Fibroblast of peridontal ligament (primary cell): Measurements from ENCODE around the gene NOC4L.
"Not testable (repeated sequence)": the region's sequence is repeated elsewhere in the genome, so short reads cannot be mapped to it uniquely, and the experiment has no call there.

ENCODE experiments used
- DNase-seq: peaks from one replicate; pipeline ENCODE4 v3.0.0-alpha.2; 2010; ENCODE audit errors: extremely low read depth

Gene NOC4L

DNA sequence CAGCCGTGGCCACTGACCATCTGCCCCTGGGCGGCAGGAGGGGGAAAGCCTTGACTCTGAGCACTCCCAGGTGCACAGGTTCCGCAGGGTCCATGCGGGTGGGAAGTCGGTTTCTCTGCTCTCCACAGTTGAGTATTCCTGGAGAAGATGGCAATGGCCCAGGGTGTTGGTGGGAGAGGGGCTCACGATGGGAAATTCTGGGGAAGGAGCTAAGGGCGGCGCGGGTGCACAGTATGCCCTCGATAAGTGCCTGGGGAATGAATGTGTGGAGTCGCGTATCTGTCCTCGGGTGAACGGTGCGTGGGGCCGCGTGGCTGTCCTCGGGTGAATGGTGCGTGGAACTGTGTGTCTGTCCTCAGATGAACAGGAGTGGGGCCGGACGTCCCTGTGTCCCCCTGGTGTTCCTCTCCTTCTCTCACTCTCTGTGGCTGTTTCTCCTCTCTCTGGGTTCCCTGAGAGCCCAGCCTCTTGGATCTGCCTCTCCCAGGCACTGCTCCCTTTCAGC, 38.0 kb downstream of the NOC4L start:
- no peak for DNase-seq

DNA sequence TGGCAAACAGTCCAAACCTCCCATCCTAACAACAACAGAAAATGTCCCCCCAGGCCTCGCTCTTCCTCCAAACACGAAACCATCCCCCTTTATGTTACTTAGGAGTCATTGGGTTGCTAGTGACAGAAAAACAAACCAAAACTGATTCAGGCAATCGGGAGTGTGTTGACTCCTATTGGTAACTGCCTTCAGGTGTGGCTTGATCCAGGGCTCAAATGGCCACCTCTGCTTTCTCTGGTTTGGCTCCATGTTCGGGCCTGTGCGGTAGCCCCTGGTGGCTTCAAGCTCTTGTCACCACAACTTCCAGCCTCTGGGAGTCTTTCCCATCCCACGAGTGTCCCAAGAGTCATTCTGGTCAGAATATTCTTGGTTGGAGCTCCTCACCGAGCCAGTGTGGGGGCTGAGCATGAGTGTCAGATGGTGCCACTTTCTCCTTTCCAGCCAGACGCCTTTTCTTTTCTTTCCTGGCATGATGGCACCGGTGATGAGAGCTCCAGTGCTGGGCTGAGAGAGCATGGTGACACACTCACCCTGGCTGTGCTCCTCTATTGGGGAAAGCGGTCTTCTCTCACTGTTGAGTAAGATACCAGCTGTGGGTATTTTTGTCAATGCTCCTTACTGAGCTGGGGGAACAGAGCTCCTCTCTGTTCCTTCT, 38.6 kb downstream of the NOC4L start:
- no peak for DNase-seq

DNA sequence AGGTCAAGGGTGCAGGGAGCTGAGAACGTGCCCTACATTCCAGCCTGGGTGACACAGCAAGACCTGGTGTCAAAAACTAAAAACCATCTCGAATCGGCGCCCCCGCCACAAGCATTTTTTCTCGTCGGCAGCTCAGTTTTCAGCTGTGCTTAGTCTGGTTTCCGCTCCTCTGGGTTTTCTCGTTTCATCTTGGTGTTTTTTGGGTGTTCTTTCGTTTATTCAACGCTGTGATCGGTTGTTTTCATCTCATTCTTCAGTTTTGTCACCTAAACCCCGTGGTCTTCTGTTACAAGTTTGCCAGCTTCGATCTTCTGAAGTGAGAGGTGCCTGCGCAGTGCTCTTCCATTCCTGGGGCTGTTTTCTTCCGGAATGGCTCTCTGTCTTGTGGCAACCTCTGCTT, 41.4 kb downstream of the NOC4L start:
- no peak for DNase-seq

DNA sequence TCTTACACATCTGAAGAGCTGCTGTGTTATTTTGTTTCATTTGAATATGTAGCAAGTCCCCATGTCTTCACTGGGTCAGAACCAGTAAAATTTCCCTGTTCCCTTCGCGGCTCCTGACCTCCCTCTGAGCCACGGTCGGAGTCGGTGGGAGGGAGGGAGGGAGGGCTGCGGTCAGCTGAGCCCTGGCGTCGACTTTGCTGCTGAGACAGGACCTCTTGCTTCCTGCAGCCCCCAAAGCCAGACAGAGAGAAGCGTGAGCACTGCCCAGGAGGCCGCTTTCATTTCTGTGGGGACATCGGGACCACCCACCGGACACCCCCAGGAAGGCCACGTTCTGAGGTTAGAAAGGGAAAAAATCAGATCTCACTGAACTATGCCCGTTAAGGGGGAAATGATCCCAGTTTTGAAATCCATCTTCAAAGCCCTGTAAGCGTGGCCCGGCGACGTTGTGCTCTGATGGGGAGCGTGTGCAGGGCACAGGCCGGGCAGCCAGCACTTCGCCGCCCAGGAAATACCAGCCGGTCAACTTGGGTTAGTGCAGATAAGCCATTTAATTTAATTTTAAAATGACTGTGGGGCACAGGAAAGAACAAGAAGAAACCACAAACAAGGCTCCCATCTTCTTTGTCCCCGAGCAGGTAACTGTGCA, 42.1 kb downstream of the NOC4L start:
- DNase-seq = no peak

DNA sequence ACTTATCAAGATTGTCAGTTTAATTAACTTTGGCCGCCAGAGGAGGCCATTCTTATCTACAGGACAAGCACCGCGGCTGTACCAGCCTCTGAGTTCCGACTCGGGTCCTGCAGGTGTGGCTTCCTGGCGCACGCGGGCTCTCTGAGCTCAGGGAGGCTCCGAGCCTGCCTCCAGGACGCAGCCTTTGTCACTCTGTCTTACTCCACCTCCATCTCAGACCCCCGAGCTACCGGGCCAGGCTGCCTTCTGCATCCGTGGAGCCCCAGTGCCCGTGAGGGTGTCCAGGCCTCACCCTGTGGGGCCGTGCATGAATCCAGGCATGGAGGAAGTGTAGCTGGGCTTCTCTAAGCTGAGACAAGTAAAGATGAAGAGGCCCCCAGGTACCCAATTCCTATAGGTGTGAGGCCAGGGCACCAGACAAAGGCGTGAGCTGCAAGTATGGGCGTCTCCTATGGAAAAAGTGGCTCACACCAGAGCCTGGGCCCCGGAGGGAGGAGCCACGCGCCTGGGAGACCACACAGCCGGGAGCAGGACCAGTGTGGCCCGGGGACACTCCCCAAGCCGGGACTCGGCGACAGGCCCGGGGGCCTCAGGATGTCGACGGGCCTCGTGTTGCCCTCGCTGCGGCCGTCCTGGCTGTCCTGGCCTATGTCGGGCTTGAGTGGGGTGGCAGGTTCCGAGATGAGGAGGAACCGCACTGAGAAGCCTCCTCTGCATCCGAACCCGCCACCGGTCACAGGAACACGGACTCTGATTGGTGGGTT, 42.8 kb downstream of the NOC4L start:
- DNase-seq = no peak

DNA sequence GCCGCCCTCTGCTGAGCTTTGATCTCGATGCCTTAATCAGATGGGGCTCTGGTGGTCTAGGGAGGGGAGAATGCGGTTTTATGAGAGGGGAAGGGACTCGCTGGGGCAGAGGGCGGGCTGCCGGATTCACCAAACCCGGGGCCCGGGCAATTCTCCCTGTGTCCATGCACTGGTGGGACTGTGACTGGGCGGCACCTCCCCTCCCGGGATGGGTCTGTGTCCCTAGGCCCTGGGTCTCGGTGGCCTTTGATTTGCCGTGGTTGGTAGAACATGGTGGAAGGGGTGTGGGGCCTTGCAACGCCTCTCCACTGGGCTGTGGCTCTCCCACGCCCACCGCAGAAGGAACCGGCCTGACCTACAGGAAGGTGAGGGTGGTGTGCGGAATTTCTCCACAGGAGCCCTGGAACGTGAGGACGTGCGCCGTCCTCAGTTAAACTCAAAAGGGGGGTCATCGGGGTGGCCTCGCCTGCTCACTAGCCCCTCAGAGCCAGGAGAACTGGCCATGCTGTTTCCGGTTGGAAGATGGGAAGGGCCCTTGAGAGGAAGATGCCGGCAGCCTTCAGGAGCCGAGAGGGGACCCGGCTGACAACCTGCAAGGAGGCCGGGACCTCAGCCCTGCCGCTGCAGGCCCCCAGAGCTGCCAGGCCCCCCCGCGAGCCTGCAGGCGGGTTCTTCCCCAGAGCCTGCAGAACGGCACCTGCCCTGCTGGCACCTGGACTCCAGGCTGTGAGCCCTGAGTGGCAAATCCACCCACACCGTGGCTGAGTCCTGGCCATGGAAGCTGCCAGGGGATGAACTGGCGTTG, 43.6 kb downstream of the NOC4L start:
- no peak for DNase-seq

DNA sequence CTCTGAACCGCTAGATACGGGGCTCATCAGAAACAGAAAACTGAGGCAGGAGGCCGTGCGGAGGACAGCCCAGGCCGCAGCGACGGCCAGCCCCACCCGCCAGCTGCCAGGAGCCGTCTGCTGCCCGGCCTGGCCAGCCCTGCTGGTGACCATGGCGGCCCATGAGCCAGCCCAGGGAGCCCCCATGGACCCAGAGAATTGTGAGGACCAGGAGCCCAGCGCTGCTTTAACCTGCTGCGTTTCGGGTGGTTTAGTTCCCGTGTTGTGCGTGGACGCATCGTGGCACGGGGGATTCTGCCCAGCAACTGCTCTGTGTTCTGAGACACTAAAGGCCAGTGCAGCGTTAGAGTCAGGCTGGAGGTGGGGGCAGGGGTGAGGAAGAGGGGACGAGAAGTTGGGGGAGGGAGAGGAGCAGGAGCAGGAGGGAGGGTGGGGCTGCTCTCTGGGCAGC, 44.2 kb downstream of the NOC4L start:
- no peak for DNase-seq

DNA sequence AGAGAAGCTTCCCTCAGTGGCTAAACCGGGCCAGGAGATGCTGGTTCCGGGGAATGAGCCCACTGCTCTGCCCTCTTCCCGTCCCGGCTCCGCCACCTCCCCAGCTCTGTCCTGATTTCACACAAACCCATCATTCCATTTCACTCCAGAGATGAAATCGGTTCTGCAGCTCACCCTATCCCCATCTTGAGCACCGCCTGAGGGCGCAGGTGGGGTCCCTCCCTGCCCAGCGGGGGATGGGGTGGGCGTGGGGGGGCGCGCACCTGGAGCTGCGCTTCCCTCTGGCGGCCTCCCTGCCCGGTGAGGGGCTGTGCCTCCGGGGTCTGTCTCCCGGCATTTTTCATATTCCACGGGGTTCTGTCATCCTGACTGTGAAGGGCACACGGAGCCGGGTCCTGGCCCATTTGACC, 44.7 kb downstream of the NOC4L start:
- DNase-seq = no peak

DNA sequence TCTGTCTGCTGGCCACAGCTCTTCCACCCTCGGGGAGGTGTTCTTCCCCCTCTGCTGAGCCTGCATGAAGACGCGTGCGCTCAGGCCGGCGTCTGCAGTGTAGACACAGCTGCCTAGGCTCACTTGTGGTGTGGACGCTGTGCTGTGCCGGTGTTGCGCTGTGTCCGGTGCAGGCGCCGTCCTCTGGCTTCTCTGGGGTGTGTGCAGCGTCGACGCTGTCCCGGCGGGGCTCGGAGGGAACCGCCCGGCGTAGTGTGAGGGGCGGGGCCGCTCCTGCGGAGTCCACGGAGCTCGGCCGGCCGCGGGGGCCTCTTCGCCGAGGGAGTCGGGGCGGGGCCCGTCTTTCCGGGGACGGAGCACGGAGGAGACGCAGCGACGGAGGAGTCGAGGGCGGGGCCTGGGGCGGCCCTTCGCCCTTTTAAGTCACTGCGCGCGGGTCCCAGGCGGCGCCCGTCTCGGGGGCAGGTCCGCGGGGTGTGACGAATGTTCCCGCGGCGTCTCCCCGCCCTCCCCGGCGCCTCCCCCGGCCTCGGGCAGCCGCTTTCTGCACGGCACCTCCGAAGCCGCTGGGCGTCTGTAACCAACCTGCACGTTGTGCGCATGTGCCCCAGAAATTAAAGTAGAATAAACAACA, 45.2 kb downstream of the NOC4L start:
- DNase-seq = peak; percentile 72

DNA sequence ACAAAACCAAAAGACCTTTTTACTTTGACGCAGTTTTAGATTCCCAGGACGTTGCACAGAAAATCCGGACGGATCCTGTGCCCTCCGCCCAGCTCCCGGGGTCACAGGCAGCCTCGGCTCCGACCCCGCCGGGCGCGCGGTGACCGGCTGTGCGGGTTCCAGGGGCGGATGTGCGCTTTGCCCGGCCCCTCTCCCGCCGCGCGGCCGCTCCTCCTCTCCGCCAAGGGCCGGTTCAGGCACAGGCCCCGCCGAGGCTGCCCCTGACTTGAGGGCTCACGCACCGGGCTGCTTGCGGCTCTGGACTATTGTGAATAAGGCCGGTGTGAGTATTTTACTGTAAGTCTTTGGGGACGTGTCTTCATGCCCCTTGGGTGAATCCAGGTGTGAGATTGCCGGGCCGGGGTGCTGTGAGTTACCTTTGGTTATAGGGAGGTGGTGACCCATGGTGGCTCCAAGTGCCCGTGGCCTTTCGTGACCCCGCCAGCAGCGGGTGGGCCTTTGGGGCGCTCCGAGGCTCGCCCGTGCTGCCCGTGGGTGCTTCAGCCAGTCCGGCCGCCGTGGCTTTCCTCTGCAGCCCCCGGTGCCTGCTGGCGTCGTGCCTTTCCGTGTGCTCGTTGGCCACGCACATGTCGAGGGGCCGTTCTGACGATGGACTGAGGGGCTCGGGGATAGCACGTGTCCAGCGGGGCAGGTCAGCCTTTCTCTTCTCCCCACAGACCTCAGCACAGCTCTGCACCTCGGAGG, 45.9 kb downstream of the NOC4L start:
- no peak for DNase-seq

DNA sequence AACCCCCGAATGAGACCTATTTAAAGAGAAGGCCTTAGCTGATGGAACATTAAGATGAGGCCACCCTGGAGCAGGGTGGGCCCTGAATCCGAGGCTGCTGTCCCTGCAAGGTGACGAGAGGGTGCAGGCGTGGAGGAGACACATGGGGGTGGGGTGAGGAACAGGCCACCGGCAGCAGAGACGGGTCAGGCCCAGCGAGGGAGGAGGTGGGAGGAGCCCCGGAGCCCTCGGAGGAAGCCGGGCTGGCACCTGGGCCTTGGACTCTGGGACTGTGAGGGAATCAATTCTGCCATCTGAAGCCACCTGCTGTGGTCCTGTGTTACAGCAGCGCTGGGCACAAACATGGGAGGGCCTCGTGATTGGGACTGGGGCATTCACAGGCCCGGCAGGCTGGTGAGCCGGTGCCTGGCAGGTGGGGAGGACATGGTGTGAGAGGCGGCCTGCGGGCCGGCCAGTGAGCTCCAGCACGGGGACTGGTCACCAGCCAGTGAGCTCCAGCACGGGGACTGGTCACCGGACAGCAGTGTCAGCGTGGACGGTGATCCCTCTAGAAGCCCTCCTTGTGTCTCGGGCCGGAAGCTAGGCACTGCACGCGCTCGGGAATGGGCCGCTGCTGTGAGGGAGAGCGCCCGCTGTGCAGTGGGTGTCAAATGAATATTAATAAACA, 46.7 kb downstream of the NOC4L start:
- DNase-seq = no peak

DNA sequence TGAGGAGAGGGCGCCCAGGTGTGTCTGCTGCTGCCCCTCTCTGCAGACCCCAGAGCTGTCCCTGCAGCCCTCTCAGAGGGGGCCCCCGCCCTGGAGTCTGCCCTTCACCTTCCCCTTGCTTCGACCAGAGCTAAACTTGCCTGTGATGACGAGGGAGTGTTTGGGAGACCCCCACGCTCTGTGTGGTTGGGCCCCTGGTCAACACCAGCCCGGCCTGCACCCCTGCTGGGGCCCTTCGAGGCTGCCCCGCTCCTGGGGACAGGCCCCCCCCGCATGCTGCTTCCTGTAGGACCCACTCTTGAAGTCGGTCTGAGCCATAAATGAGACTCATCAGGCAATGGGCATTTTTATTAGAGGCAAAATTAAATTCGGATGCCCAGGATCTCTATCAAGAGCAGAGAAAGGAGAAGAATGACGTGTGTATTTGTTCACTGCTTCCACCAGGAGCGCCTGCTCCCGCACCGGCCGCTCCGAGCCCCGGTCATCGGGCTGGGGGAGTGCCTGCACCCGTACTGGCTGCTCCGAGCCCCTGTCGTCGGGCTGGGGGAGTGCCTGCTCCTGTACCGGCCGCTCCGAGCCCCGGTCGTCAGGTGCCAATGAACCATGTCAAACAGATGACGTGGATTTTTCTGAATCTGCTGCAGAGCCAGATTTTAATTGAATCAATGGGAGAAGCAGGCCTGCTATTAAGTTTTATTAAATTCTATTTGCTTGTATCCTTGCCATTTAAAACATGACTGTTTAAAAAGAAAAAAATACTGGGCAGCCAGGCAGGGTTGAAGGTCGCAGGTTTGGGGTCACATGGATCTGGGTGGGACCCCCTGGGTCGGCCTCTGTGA, 47.7 kb downstream of the NOC4L start:
- no peak for DNase-seq

DNA sequence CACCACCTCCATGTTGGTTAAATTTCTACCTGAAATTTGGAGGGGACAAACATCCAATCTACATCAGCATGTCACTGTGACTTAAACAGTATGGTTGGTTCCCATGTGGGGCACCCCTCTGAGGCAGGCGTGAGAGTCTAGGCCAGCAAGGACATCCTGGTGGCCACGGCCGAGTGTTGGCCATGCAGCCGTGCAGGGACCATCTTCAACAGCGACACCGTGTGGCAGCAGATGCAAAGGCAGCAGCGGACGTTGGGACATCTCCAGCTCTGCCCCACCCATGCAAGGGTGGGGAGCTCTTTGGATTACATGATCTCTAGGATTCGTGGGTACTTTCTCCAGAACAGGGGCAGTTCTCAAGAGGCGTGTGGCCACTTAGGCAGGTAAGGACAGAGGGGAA, 49.8 kb downstream of the NOC4L start:
- DNase-seq = no peak

DNA sequence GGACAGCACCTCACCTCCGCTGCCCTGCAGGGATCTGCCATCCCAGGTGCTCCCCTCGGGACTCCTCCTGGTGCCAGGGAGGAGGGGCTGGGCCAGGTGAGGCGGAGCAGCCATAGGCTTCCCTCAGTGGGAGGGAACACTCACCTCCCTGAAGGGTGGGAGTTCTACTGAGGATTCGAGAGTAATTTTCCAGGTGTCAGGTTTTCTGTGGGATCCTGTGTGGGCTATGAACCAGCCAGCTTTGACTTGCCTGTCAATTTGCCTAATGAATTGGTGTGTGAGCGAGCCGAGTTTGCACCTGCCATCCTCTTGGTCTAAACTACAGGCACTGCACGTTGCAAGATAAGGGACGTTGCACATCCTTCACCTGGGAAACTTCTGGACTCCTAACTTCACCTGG, 50.3 kb downstream of the NOC4L start:
- DNase-seq = no peak

DNA sequence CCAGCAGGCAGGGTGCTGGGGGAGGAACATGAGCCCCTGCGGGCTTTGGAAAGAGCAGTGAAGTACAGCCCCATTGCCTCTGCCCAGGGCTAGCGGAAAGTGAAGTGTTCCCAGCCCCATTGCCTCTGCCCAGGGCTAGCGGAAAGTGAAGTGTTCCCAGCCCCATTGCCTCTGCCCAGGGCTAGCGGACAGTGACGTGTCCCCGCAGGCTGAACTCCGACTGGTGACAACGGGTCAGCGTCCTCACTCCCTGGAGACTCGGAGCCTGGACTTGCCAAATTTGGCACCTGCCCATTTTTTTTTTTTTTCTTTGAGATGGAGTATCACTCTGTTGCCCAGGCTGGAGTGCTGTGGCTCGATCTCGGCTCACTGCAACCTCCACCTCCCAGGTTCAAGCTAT, 51.0 kb downstream of the NOC4L start:
- not testable (repeated sequence) for DNase-seq

DNA sequence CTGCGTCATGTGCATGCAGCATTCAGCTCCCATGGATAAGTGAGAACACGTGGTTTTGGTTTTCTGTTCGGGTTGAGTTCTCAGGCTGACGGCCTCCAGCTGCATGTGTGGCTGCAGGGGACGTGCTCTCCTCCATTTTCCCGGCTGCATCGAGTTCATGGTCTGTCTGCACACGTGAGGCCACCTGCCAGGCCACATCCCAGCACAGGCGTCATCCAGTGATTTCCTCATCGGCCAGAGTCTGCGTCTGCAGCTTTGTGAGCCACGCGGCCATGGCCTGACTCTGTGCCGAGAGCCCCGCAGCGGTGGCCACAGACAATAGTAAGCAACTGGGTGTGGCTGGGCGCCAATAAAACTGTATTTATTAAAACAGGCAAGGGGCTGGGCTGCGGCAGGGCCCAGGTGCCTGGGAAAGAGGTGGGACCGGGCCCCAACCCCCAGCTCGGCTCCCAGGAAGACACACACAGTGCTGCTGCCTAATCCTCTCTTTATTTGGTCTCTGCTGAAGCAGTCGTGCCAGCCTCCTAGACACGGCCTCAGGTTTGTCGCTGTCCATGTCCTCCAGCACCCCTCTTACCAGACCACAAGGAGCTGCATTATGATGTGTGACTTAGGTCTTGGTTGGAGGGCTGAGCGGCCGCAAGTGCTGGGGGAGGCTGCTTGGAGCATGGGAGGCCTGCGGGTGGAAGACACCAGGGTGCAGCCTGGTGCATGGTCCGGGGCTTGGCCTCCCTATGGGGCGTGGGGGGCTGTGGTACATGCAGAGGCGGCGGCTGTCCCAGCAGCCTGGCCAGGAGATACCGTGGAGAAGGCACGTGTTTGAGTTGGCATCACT, 52.0 kb downstream of the NOC4L start:
- no peak for DNase-seq

DNA sequence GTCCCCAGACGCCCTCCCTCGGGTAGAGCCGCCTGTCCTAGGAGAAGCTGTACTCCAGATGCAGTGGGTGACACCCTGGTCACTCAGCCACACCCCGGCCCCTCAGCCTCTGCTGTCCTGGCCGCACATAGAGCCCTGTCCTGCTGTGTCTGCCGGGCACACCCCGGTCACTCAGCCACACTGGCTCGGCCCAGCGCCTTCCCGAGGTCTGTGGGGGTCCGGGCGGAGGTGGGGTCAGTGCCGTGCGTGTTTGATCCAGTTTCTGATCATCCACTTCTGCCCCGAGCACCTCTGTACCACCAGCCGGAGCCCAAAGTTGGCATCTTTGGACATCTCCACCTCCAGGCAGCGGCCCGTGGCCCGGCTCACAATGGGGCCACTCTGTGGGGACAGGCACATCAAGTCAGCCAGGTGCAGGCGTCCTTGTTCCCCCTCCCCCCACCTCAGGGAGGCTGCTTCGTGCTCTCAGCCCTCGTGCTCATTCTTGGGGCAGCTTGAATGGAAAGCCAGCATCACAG, 52.7 kb downstream of the NOC4L start:
- DNase-seq = no peak
